Loucy (cell line): Measurements from ENCODE around the gene RAPSN.
"Not testable (repeated sequence)": the region's sequence is repeated elsewhere in the genome, so short reads cannot be mapped to it uniquely, and the experiment has no call there.

Source experiments
- EZH2phosphoT487 ChIP-seq: fragments of 200-600 bp; IDR thresholded peaks from 2 replicates; pipeline ENCODE4 v1.6.1; 2018; ENCODE audit warnings: antibody characterized with exemption, mild to moderate bottlenecking, moderate library complexity, borderline replicate concordance
- TF ChIP-seq, protein P1 (sequence below): fragments of 200-600 bp; sonication (generic); conservative IDR thresholded peaks from 2 replicates; pipeline ENCODE4 v1.5.1; 2014; ENCODE audit warnings: mild to moderate bottlenecking, antibody characterized with exemption, low read length

DNA sequence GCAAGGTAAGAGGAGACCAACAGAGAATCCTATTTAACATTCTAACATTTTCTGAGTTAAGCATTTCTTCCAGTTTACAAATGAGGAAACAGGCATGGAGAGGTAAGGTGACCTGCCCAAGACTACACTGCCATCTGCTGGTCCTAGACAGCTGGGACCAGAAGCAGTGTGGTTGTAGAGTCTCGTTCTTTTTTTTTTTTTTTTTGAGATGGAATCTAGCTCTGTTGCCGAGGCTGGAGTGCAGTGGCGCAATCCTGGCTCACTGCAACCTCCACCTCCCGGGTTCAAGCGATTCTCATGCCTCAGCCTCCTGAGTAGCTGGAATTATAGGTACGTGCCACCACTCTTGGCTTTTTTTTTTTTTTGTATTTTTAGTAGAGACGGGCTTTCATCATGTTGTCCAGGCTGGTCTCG is 5.3 kb upstream of the RAPSN start:
- TF ChIP-seq, protein P1, sequence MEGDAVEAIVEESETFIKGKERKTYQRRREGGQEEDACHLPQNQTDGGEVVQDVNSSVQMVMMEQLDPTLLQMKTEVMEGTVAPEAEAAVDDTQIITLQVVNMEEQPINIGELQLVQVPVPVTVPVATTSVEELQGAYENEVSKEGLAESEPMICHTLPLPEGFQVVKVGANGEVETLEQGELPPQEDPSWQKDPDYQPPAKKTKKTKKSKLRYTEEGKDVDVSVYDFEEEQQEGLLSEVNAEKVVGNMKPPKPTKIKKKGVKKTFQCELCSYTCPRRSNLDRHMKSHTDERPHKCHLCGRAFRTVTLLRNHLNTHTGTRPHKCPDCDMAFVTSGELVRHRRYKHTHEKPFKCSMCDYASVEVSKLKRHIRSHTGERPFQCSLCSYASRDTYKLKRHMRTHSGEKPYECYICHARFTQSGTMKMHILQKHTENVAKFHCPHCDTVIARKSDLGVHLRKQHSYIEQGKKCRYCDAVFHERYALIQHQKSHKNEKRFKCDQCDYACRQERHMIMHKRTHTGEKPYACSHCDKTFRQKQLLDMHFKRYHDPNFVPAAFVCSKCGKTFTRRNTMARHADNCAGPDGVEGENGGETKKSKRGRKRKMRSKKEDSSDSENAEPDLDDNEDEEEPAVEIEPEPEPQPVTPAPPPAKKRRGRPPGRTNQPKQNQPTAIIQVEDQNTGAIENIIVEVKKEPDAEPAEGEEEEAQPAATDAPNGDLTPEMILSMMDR = peak; percentile 78
- not testable (repeated sequence) for TF ChIP-seq EZH2phosphoT487
